HepG2 (cell line): ENCODE data around the gene PAEP. TPM values are rescaled to one million over a fixed set of nuclear protein-coding genes. Genes with fewer than 3 reads are reported as not detected.
"Not testable (repeated sequence)": the region's sequence is repeated elsewhere in the genome, so short reads cannot be mapped to it uniquely, and the experiment has no call there.

Experiments
- ATAC-seq: fragments of 200-7000 bp; cut with Tn5 transposase; 3 replicates; pipeline ENCODE4 v1.9.1; 2020; ENCODE audit warnings: mild to moderate bottlenecking, moderate library complexity
- BruUV-seq: library from RNA; stranded (reverse); fragments of 400-500 nt; replicated peaks from 2 replicates; lab custom pipeline; 2021; lab: Mats Ljungman, UMichigan
- CTCF ChIA-PET: fragments of 300-600 bp; formaldehyde crosslinking; extraction: SDS; loops from one replicate; lab custom pipeline; 2021; ENCODE audit warnings: low total read pairs, inconsistent platforms, low intra/inter-chr PET ratio; lab: Yijun Ruan, JAX
- POLR2A ChIA-PET: fragments of 350-600 bp; sonication (Branson Sonifier 250); formaldehyde crosslinking; loops from one replicate; lab custom pipeline; 2020; ENCODE audit warnings: antibody characterized with exemption, inconsistent platforms; lab: Yijun Ruan, JAX
- DNase-seq: peaks from one replicate; pipeline ENCODE4 v3.0.0-alpha.2; 2015; ENCODE audit warnings: low spot score
- FAIRE-seq: peaks from 3 replicates; lab custom pipeline; 2011; peaks lifted over from hg19 to GRCh38; lab: Jason Lieb, UNC
- H2AFZ ChIP-seq: one replicate; pipeline ENCODE4 v1.6.1; 2011; ENCODE audit warnings: low read length, inconsistent platforms
- H3K27ac ChIP-seq: fragments of 300-600 bp; 3 replicates; pipeline ENCODE4 v1.8.0; 2011; ENCODE audit warnings: mixed run types, mild to moderate bottlenecking, mixed read lengths, low read length, inconsistent platforms; ENCODE audit not compliant: insufficient read depth; ENCODE audit errors: extremely low read length
- H3K27me3 ChIP-seq, 2 experiments: fragments of 200-600 bp in 1 of 2; 2 replicates in 1 of 2; 3 replicates in 1 of 2; pipeline versions ENCODE4 v1.6.0 to v1.8.0; 2011; ENCODE audit warnings: low read length in 2 of 2, mild to moderate bottlenecking in 2 of 2, moderate library complexity in 2 of 2, inconsistent platforms in 1 of 2; ENCODE audit not compliant: insufficient read depth in 2 of 2, control insufficient read depth in 1 of 2
- H3K36me3 ChIP-seq, 2 experiments: fragments of 200-600 bp in 1 of 2; replicated peaks in 1 of 2; 2 replicates in 1 of 2; 3 replicates in 1 of 2; pipeline versions ENCODE4 v1.5.1 to v1.8.0; 2011; ENCODE audit warnings: low read length in 2 of 2, inconsistent platforms in 1 of 2; ENCODE audit not compliant: insufficient read depth in 2 of 2, control insufficient read depth in 1 of 2
- H3K4me1 ChIP-seq: 2 replicates; pipeline ENCODE4 v1.5.1; 2012; ENCODE audit warnings: low read length, inconsistent platforms; ENCODE audit not compliant: insufficient read depth
- H3K4me2 ChIP-seq: 2 replicates; pipeline ENCODE4 v1.6.0; 2011; ENCODE audit warnings: low read depth, low read length, inconsistent platforms
- H3K4me3 ChIP-seq, 3 experiments: fragments of 200-600 bp in 1 of 3; sonication (generic), shearing (Covaris generic) in 1 of 3; replicated peaks in 1 of 3; 2 replicates each; pipeline ENCODE4 v1.5.1; 2011 to 2016; ENCODE audit warnings: low read length in 3 of 3, inconsistent platforms in 2 of 3, low read depth in 2 of 3, mild to moderate bottlenecking in 2 of 3, control low read depth in 1 of 3, mixed read lengths in 1 of 3; ENCODE audit not compliant: insufficient read depth in 1 of 3
- H3K79me2 ChIP-seq: one replicate; pipeline ENCODE4 v1.6.1; 2011; ENCODE audit warnings: low read length, inconsistent platforms; ENCODE audit not compliant: insufficient read depth
- H3K9ac ChIP-seq: 2 replicates; pipeline ENCODE4 v1.6.0; 2011; ENCODE audit warnings: mild to moderate bottlenecking, low read depth, low read length, inconsistent platforms; ENCODE audit not compliant: insufficient read depth
- H3K9me3 ChIP-seq: 2 replicates; pipeline ENCODE4 v1.5.1; 2012; ENCODE audit warnings: mild to moderate bottlenecking, low read length
- H4K20me1 ChIP-seq: 2 replicates; pipeline ENCODE4 v1.6.0; 2011; ENCODE audit warnings: inconsistent platforms, mild to moderate bottlenecking, low read length, moderate library complexity; ENCODE audit not compliant: insufficient read depth
- DMAP1 ChIP-seq: IDR thresholded peaks from 2 replicates; pipeline ENCODE4 v1.6.1; 2016
- SSRP1 ChIP-seq: IDR thresholded peaks from 2 replicates; pipeline ENCODE4 v1.6.1; 2016; ENCODE audit warnings: control low read depth
- ZFX ChIP-seq: sonication (generic); formaldehyde crosslinking; IDR thresholded peaks from 2 replicates; pipeline ENCODE4 v1.4.0; 2020; ENCODE audit warnings: mild to moderate bottlenecking, low read depth, missing genetic modification reagents, moderate library complexity
- ZFY ChIP-seq: sonication (generic); formaldehyde crosslinking; IDR thresholded peaks from 2 replicates; pipeline ENCODE4 v1.4.0; 2020; ENCODE audit warnings: missing genetic modification reagents
- ZNF569 ChIP-seq: sonication (generic); formaldehyde crosslinking; IDR thresholded peaks from 2 replicates; pipeline ENCODE4 v1.5.0; 2020; ENCODE audit warnings: mild to moderate bottlenecking, missing genetic modification reagents, moderate library complexity, borderline replicate concordance
- ZNF720 ChIP-seq: sonication (generic); formaldehyde crosslinking; IDR thresholded peaks from 2 replicates; pipeline ENCODE4 v1.4.0; 2020; ENCODE audit warnings: missing genetic modification reagents
- WGBS: methylation state at CpG from one replicate; pipeline ENCODE4 v1.1.6; 2017; ENCODE audit warnings: low lambda C conversion rate; 5-methylcytosine and 5-hydroxymethylcytosine counted together
- in situ Hi-C: cut with HindIII; loops from 2 replicates; pipeline ENCODE4 v1.10.0; 2017; ENCODE audit warnings: low pct_unique_long_range_greater_than_20kb; ENCODE audit not compliant: extremely low pct_ligation_motif_present
- intact Hi-C: fragments of 100-400 bp; cut with micrococcal nuclease; formaldehyde crosslinking; loops from one replicate; pipeline ENCODE4 v1.10.0; 2022; ENCODE audit not compliant: unreplicated experiment
- polyA plus RNA-seq, 8 experiments: library from polyadenylated mRNA; depleted of rRNA in 3 of 8; stranded (reverse) in 7 of 8; unstranded in 1 of 8; fragments of >200 nt; fragmentation: Illumina TruSeq in 4 of 8; extraction: Trizol in 4 of 8; gene quantifications; 2 replicates each; pipeline versions ENCODE4 v1.2.1 to v1.2.3, GENCODE V29; 2011 to 2016; ENCODE audit warnings: low read depth in 4 of 8, missing spikeins in 1 of 8, mixed read lengths in 1 of 8; ENCODE audit not compliant: insufficient read depth in 1 of 8
- total RNA-seq, 5 experiments: library from RNA; depleted of rRNA; stranded (reverse); fragments of >200 nt; fragmentation: Illumina TruSeq; extraction: Trizol; gene quantifications; 2 replicates each; pipeline ENCODE4 v1.2.3, GENCODE V29; 2016; ENCODE audit warnings: low read depth in 1 of 5
- TF ChIP-seq, protein P1 (sequence below): sonication (generic); formaldehyde crosslinking; IDR thresholded peaks from 2 replicates; pipeline ENCODE4 v1.8.0; 2022; ENCODE audit warnings: mild to moderate bottlenecking, missing genetic modification reagents
- TF ChIP-seq, protein P2 (sequence below): IDR thresholded peaks from 2 replicates; pipeline ENCODE4 v1.6.1; 2016; ENCODE audit warnings: control low read depth
- TF ChIP-seq, protein P3 (sequence below): sonication (generic); formaldehyde crosslinking; IDR thresholded peaks from 2 replicates; pipeline ENCODE4 v1.5.1; 2020; ENCODE audit warnings: mild to moderate bottlenecking, missing genetic modification reagents, moderate library complexity
- TF ChIP-seq, protein P4 (sequence below): sonication (generic); formaldehyde crosslinking; IDR thresholded peaks from 2 replicates; pipeline ENCODE4 v1.8.0; 2022; ENCODE audit warnings: mild to moderate bottlenecking, missing genetic modification reagents, borderline replicate concordance

The PAEP gene
- total and polyA plus RNA-seq, 2 of the 13 experiments (the other 11 are each of a cell fraction or from before 2014, with no cell fraction given), result 0.75 to 10.8 TPM

DNA sequence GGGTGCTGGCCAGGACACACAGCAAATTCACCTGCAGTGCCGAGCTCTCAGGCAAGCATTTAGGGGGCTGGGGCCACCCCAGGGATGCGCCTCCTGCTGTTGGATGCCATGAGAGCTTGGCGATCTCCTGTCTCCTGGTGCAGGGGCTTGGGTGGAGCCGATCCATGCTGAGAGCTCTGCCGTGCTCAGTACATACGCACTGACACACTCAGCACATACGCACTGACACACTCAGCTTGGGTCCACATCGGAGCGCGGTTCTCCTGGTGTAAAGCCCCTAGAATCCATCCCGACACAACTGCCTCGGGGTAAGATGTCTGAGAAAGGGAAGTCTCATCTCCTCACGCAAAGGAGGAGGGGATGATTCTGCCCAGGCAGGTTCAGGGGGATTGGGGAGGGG is 25.9 kb upstream of the PAEP start:
- BruUV-seq, intact Hi-C loops, H3K4me3 ChIP-seq, H2AFZ ChIP-seq, in situ Hi-C loops, H4K20me1 ChIP-seq, H3K36me3 ChIP-seq, POLR2A ChIA-PET, H3K9me3 ChIP-seq, FAIRE-seq, H3K4me1 ChIP-seq, H3K4me2 ChIP-seq, DNase-seq, ATAC-seq, H3K27ac ChIP-seq, CTCF ChIA-PET, H3K79me2 ChIP-seq, H3K9ac ChIP-seq: not testable (repeated sequence)
- WGBS, result no CpG with 5 or more reads among the region's 13 CpGs
- peaks cover 0 to 32% of the 10 kb centered on the region in 2 experiments; a peak in 2 of 5 replicates for H3K27me3 ChIP-seq

DNA sequence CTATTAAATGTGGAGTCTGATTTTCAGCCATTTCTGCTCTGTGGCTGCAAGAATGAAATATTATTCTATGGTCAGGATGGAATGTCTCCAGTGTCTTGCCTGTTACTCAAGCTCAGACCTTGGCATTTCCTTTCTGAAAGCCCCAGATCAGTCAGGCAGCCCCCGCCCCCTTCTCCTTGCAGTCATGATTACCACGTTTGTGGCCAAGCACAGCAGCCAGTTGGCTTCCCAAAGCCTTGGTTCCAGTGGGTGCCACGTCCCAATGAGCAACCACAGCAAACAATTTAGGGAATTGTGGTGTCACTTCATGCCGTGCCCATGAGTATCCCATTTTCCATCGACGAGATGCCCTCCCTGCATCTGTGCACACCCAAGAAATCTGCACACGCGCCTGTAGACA is 25.3 kb upstream of the PAEP start:
- Histone ChIP-seq H3K4me3 (no peak overlapping the region), H2AFZ (no peak overlapping the region), H3K9ac (no peak overlapping the region), H3K79me2 (no peaks in the 10 kb centered on the region), H4K20me1 (no peaks in the 10 kb centered on the region), H3K4me2 (no peak overlapping the region), H3K4me1 (no peaks in the 10 kb centered on the region), H3K36me3 (no peaks in the 10 kb centered on the region), H3K27me3 (peaks cover 0 to 26% of the 10 kb centered on the region in 2 experiments; a peak in 1 of 5 replicates), H3K27ac (no peak overlapping the region), H3K9me3 (no peaks in the 10 kb centered on the region)
- intact Hi-C loops, result no loop called here
- 7% methylated on average over 8 of the region's 8 CpGs for WGBS
- BruUV-seq, result no TSS peak
- FAIRE-seq (no peak), DNase-seq (no peak), ATAC-seq (no peak)
- CTCF ChIA-PET, result no interaction called here
- POLR2A ChIA-PET, result no interaction called here
- in situ Hi-C loops, result no loop called here
- TF ChIP-seq DMAP1 (CRISPR knock-in tag) (no peak), ZNF569 (CRISPR knock-in tag) (no peak), ZFY (CRISPR knock-in tag) (no peak), SSRP1 (CRISPR knock-in tag) (no peak), ZNF720 (CRISPR knock-in tag) (no peak), ZFX (no peak)
- TF ChIP-seq, protein P1, sequence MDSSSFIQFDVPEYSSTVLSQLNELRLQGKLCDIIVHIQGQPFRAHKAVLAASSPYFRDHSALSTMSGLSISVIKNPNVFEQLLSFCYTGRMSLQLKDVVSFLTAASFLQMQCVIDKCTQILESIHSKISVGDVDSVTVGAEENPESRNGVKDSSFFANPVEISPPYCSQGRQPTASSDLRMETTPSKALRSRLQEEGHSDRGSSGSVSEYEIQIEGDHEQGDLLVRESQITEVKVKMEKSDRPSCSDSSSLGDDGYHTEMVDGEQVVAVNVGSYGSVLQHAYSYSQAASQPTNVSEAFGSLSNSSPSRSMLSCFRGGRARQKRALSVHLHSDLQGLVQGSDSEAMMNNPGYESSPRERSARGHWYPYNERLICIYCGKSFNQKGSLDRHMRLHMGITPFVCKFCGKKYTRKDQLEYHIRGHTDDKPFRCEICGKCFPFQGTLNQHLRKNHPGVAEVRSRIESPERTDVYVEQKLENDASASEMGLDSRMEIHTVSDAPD, result no peak
- TF ChIP-seq, protein P2, sequence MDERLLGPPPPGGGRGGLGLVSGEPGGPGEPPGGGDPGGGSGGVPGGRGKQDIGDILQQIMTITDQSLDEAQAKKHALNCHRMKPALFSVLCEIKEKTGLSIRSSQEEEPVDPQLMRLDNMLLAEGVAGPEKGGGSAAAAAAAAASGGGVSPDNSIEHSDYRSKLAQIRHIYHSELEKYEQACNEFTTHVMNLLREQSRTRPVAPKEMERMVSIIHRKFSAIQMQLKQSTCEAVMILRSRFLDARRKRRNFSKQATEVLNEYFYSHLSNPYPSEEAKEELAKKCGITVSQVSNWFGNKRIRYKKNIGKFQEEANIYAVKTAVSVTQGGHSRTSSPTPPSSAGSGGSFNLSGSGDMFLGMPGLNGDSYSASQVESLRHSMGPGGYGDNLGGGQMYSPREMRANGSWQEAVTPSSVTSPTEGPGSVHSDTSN (CRISPR knock-in tag), result no peak
- TF ChIP-seq, protein P3, sequence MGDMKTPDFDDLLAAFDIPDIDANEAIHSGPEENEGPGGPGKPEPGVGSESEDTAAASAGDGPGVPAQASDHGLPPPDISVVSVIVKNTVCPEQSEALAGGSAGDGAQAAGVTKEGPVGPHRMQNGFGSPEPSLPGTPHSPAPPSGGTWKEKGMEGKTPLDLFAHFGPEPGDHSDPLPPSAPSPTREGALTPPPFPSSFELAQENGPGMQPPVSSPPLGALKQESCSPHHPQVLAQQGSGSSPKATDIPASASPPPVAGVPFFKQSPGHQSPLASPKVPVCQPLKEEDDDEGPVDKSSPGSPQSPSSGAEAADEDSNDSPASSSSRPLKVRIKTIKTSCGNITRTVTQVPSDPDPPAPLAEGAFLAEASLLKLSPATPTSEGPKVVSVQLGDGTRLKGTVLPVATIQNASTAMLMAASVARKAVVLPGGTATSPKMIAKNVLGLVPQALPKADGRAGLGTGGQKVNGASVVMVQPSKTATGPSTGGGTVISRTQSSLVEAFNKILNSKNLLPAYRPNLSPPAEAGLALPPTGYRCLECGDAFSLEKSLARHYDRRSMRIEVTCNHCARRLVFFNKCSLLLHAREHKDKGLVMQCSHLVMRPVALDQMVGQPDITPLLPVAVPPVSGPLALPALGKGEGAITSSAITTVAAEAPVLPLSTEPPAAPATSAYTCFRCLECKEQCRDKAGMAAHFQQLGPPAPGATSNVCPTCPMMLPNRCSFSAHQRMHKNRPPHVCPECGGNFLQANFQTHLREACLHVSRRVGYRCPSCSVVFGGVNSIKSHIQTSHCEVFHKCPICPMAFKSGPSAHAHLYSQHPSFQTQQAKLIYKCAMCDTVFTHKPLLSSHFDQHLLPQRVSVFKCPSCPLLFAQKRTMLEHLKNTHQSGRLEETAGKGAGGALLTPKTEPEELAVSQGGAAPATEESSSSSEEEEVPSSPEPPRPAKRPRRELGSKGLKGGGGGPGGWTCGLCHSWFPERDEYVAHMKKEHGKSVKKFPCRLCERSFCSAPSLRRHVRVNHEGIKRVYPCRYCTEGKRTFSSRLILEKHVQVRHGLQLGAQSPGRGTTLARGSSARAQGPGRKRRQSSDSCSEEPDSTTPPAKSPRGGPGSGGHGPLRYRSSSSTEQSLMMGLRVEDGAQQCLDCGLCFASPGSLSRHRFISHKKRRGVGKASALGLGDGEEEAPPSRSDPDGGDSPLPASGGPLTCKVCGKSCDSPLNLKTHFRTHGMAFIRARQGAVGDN, result no peak
- TF ChIP-seq, protein P4, sequence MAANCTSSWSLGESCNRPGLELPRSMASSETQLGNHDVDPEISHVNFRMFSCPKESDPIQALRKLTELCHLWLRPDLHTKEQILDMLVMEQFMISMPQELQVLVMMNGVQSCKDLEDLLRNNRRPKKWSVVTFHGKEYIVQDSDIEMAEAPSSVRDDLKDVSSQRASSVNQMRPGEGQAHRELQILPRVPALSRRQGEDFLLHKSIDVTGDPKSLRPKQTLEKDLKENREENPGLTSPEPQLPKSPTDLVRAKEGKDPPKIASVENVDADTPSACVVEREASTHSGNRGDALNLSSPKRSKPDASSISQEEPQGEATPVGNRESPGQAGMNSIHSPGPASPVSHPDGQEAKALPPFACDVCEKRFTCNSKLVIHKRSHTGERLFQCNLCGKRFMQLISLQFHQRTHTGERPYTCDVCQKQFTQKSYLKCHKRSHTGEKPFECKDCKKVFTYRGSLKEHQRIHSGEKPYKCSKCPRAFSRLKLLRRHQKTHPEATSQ, result no peak
